Activated CD4-positive, alpha-beta T cell treated with anti-CD3 and anti-CD28 coated beads, Interleukin-2, amount 50 U/mL, for 48 hours (primary cell): ENCODE results near the gene ZNF787.

ENCODE experiments used
- DNase-seq, 2 experiments: peaks; one replicate each; pipeline ENCODE4 v3.0.0-alpha.2; 2020

The ZNF787 gene

DNA sequence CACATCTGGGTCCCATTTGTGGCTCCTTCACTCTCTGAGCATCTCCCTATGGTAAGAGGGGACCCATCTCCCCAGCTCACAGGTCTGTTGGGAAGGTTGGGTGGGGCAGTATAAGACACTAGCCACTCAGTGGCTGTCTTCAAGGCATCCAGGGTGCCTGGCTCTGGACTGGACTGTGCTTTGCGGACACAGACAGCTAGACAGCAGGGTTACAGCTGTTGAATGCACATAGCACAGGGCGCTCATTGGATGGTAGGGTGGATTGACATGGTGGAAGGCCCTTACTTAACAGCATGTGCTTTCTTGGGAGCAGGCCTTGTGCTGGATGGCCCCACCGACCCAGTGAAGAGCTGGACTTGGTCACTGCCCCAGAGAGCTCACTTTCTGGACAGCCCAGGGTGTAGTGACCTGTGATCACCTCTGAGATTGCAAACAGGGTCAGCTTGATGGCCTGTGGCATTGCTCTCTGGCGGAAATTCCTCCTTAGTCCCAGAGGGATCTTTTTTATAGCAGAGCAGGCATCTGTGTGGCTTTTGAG is 21.9 kb upstream of the ZNF787 start:
- DNase-seq = no peak

GRCh38 chr19:56142087-56142787 is 21.1 kb upstream of the ZNF787 start:
- no peak for DNase-seq

DNA sequence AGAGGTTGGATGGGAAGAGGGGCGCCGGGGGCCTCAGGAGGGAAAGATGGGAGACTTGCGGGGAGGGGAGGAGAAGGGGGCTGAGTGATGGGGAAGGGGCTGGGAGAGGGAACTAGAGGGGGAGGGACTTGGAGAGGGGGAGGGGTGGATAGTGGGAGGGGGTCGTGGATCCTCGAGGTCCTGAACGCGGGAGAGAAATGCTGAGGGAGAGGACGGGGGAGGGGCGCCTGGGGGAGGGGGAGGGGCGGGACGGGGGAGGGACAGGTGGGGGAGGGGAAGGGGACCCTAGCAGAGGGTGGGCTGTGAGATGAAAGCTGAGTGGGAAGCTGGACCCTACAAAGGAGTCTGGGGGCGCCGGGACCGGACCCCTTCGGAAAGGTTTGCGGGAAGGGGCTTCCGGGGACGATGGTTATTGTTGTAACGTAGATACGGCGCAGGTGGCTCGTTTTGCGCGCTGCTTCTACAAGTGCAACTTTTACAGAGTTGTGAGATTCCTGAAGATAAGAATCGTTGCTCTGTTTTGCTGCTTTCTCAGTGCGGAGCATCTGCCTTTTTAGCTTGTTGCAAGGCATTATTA is 20.4 kb upstream of the ZNF787 start:
- DNase-seq = peak; percentile 21 to 35

DNA sequence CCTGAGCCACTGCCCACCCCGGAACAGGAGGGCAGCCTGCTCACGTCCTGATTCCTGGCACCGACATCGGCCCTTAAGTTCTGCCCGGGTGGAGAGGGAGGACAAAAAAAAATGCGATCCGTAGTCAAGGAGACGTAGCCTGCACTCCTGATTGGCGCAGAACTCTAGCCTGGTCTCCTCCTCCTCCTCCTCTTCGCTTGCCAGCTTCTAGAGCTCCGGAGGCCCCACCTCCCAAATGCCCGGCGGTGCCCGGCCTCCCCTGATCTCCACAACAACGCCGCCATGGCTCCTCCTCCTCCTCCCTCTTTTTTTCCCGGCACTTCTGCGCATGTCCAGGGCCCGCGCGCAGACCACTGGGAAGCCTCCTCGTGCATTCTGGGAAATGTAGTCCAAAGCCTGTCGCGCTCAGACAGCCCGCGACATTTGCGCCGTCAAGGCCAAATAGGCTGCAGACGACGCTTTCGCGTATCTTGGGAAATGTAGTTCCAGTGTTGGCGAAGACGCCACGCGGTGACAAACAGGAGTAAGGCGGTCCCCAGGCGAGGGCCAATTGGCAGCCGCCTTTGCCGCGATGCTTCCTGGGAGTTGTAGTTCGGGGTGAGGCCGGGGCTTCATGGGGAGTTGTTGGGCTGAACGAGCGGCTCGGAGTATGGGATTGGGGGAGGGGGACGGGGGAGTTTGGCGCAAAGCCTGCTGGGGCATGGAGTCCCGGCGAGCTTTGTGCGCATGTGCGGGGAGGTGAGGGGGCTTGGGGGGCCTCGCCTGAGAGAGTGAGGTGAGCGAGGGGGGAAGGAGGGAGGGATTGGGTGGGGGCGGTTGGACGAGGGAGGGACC is 19.7 kb upstream of the ZNF787 start, which contains the start of gene ZNF444:
Gene ZNF444 (plus strand): TSS at position 705 of the 834 bp plus-strand sequence. CDS start 5,625 bp downstream, outside the sequence.
- DNase-seq = peak; percentile 98 to 99

GRCh38 chr19:56139847-56140582 is 18.9 kb upstream of the ZNF787 start:
- no peak for DNase-seq

GRCh38 chr19:56138069-56138468 is 17.0 kb upstream of the ZNF787 start:
- no peak for DNase-seq

DNA sequence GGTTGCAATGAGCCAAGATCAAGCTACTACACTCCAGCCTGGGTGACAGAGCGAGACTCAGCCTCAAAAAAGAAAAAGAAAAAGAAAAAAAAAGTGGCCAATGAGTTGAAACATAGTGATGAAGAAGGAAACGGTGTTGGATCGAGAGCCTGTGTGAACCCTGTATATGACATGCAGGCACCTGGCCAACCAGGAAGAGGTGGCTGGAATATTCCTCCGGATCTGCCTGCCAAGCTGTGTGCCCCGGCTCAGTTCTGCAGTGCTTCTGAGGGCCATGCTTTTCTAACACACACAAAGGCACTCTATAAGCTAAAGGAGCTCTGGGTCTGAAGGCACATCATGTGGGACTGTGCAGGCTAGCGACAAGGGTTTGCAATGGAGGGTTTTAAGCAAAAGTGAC is 16.3 kb upstream of the ZNF787 start:
- no peak for DNase-seq

GRCh38 chr19:56136362-56136761 is 15.3 kb upstream of the ZNF787 start:
- DNase-seq = no peak

DNA sequence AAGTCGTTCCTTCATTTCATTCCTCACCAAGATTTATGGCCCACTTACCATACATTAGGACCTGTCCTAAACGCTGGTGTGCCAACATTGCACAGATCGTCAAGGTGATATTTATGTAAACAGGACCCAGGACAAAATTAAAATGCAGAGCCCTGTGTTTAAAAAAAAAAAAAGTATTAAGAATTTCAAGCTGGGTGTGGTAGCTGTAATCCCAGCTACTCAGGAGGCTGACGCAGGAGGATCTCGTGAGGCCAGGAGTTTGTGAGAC is 13.5 kb upstream of the ZNF787 start:
- DNase-seq = no peak

GRCh38 chr19:56133858-56134653 is 13.0 kb upstream of the ZNF787 start:
- DNase-seq = no peak

DNA sequence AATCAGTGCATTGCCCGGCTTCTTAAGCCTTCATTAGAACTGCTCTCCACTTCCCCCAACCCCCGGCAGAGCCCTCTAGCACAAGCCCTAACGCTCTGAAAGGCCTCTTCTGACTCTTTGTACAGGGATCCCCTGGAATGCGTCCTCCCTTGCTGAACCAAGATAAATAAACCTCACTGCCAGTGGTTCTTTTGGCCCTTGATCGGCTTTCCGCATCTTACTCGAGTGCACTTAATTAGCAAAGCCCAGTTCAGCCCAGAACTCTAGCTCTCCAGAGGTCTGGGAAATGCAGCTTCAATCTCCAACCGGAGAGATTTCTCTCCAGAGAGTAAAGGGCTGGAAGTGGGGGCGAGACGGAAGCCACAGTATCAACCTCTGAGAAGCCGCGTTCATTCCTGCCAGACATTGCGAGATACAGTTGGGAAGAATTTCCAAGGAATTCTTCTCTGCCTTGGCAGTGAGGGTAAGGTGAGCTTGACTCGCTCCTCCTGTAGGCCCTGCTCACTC is 11.3 kb upstream of the ZNF787 start:
- no peak for DNase-seq

DNA sequence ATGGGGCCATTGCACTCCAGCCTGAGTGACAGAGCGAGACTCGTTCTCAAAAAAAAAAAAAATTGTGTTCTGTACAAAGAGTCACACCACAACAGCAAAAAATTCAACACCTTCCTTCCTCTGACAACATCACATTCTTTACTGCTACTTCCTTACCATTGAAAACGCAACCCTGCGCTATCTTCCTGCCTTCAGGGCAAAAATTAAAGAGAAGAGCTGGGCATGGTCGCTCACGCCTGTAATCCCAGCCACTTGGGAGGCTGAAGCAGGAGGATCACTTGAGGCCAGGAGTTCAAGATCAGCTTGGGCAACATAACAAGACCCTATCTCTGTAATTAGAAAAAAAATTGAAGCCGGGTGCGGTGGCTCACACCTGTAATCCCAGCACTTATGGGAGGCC is 10.6 kb upstream of the ZNF787 start:
- DNase-seq = no peak

- no peak for DNase-seq
These were observed 8.9 kb upstream of the ZNF787 start for GRCh38 chr19:56130006-56130405.

DNA sequence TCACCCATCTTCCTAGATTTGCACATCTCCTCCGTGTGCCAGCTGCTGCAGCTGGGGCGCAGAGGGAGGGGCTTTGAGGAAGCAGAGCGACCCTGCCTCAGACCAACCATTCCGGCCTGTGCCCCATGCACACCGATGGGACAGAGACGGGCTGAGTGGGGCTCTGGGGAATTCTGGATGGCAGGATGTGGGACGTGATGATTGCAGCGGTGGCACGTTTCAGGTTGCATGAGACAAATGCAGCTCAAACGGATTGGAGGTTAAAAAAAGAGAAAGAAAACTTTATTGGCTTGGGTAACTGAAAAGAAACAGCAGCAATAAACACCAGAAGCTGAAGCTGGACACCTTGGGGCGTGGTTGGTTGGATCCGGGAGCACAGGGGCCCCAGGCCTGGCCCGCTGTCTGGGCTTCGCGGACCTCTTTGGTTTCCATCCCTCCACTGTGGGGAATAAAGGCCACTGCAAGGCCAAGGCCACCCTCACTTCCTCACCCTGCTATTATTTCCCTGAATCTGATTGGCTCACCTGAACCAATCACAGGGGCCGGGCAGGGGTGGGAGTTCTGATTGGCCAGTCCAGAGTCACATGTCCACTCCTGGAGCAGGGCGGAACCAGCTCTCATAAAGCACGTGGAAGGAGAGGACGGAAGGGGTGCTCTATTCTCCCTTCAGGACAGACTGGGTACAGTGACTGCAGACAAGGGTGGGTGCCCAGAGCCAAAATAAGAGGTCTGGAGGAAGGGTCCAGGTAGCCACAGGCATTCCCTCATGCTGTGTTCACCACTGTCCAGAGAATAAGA is 6.1 kb upstream of the ZNF787 start:
- no peak for DNase-seq

DNA sequence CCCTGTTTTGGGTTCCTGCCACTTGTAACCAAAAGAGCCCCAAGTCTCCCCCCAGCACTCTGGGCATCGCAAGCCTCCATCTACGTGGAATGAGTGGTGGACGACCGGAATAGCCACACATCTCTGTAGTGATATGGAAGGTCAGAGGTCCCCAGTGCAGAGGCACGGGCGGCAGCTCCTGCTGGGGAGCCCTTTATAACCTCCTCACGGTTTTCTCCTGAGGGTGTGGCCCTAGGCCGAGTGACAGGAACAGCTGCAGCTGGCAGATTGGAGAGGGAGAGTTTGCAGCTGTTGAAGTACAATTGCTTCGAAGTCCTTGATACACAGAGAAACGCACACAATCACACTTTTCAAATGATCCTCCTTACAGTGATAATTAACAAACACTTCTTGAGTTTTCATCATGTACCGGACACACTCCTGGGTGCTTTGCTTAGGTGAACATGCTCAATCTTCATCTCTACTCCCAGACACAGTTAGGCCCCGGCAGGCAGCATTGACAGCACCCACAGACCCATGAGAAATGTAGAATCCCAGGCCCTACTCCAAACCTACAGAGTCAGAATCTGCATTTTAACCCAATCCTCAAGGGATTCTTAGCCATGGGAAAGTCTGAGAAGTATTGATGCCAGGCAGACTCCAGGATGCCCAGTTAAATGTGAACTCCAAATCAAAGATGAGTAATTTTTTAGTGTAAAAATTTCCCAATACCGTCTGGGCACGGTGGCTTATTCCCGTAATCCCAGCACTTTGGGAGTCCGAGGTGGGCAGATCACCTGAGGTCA is 4.9 kb upstream of the ZNF787 start:
- no peak for DNase-seq

GRCh38 chr19:56124578-56124977 is 3.5 kb upstream of the ZNF787 start:
- DNase-seq = no peak

DNA sequence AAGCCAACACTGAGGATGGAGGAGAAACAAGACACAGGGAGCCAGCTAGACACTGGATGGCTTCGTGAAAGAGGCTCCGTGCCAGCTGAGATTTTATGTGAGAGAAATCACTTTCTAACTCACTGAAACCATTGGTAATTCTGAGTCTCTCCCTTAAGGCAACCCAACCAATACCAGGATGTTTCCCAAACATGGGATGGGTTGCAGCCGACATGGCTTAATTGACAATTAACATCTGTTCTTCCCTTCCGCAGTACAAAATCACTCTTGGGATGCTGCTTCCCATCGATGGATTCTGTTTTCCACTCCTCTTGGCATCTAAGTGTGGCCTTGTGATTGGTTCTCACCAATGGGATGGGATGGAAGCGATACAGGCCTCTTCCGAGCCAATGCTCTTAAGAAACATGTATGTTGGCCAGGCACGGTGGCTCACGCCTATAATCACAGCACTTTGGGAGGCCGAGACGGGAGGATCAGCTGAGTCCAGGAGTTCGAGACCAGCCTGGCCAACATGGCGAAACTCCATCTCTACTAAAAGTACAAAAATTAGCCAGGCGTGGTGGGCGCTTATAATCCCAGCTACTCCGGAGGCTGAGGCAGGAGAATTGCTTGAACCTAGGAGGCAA is 2.3 kb upstream of the ZNF787 start:
- DNase-seq = no peak

GRCh38 chr19:56120371-56121179 is 520 bp downstream of the ZNF787 start:
- peak; percentile 76 to 78 for DNase-seq

GRCh38 chr19:56120002-56120370 is 1.1 kb downstream of the ZNF787 start:
- no peak for DNase-seq
